HCT116 (cell line): ENCODE measurements around the gene CATSPERZ. TPM values are rescaled to one million over a fixed set of nuclear protein-coding genes. Genes with fewer than 3 reads are reported as not detected.
"Not testable (repeated sequence)": the region's sequence is repeated elsewhere in the genome, so short reads cannot be mapped to it uniquely, and the experiment has no call there.

Source experiments
- ATAC-seq: fragments of 200-7000 bp; cut with Tn5 transposase; 2 replicates; pipeline ENCODE4 v1.9.1; 2020; ENCODE audit warnings: mild to moderate bottlenecking, moderate library complexity
- BruUV-seq: library from RNA; stranded (reverse); fragments of 400-500 nt; replicated peaks from 2 replicates; lab custom pipeline; 2021; lab: Mats Ljungman, UMichigan
- CTCF ChIA-PET: fragments of 300-600 bp; sonication (Branson Sonifier 250); formaldehyde crosslinking; loops from one replicate; lab custom pipeline; 2021; ENCODE audit warnings: antibody characterized with exemption; lab: Charles Lee
- POLR2A ChIA-PET: fragments of 300-600, 350-600 bp; sonication (Branson Sonifier 250); formaldehyde crosslinking; loops from one replicate; lab custom pipeline; 2021; ENCODE audit warnings: antibody characterized with exemption; lab: Charles Lee
- RAD21 ChIA-PET, 2 experiments: fragments of 300-600 bp; sonication (Branson Sonifier 250); formaldehyde crosslinking; loops; one replicate each; lab custom pipeline; 2023; ENCODE audit warnings: low total read pairs in 2 of 2; ENCODE audit not compliant: uncharacterized antibody in 2 of 2, unreplicated experiment in 2 of 2, low non-redundant PET in 1 of 2; lab: Charles Lee
- DNase-seq: peaks from one replicate; pipeline ENCODE4 v3.0.0-alpha.2; 2010; ENCODE audit warnings: low read depth, low spot score
- H2AFZ ChIP-seq: fragments of 200-600 bp; shearing (Covaris generic), sonication (generic); 2 replicates; pipeline ENCODE4 v1.6.1; 2017; ENCODE audit warnings: low read depth, mixed run types, mixed read lengths, antibody characterized with exemption, low read length; ENCODE audit not compliant: poor library complexity, severe bottlenecking
- H3K27ac ChIP-seq: 2 replicates; pipeline ENCODE4 v1.5.1; 2012; ENCODE audit warnings: low read depth, low read length
- H3K27me3 ChIP-seq: fragments of 200-600 bp; sonication (generic); 2 replicates; pipeline ENCODE4 v1.6.1; 2016; ENCODE audit warnings: mixed run types, low read length, mixed read lengths; ENCODE audit not compliant: insufficient read depth
- H3K36me3 ChIP-seq, 2 experiments: fragments of 200-500 bp in 1 of 2; fragments of 200-600 bp in 1 of 2; sonication (Bioruptor generic) in 1 of 2; sonication (generic) in 1 of 2; 2 replicates each; pipeline versions ENCODE4 v1.5.1 to v1.6.1; 2014 to 2016; ENCODE audit warnings: low read length in 2 of 2, inconsistent platforms in 1 of 2, mixed read lengths in 1 of 2, mixed run types in 1 of 2; ENCODE audit not compliant: insufficient read depth in 2 of 2, control insufficient read depth in 1 of 2
- H3K4me1 ChIP-seq, 2 experiments: fragments of 200-600 bp in 1 of 2; sonication (generic) in 1 of 2; 2 replicates each; pipeline versions ENCODE4 v1.5.1 to v1.6.1; 2012 to 2017; ENCODE audit warnings: low read length in 2 of 2, inconsistent platforms in 1 of 2, mild to moderate bottlenecking in 1 of 2, mixed read lengths in 1 of 2, mixed run types in 1 of 2, moderate library complexity in 1 of 2; ENCODE audit not compliant: insufficient read depth in 2 of 2, control insufficient read depth in 1 of 2
- H3K4me2 ChIP-seq: fragments of 200-600 bp; sonication (generic); 2 replicates; pipeline ENCODE4 v1.6.1; 2017; ENCODE audit warnings: mixed run types, low read length, mixed read lengths
- H3K4me3 ChIP-seq, 2 experiments: fragments of 200-600 bp in 1 of 2; sonication (generic) in 1 of 2; replicated peaks in 1 of 2; 2 replicates each; pipeline ENCODE4 v1.5.1; 2011 to 2016; ENCODE audit warnings: low read length in 2 of 2, control low read depth in 1 of 2, low read depth in 1 of 2, mild to moderate bottlenecking in 1 of 2, mixed read lengths in 1 of 2, mixed run types in 1 of 2
- H3K79me2 ChIP-seq: fragments of 200-600 bp; sonication (generic); 2 replicates; pipeline ENCODE4 v1.6.1; 2017; ENCODE audit warnings: mild to moderate bottlenecking, mixed run types, low read length, moderate library complexity, mixed read lengths; ENCODE audit not compliant: insufficient read depth
- H3K9ac ChIP-seq: fragments of 200-600 bp; sonication (generic); 2 replicates; pipeline ENCODE4 v1.6.1; 2016; ENCODE audit warnings: low read length, mixed read lengths
- H3K9me2 ChIP-seq: fragments of 200-600 bp; sonication (generic), shearing (Covaris generic); 2 replicates; pipeline ENCODE4 v1.6.1; 2017; ENCODE audit warnings: mixed run types, mild to moderate bottlenecking, moderate library complexity; ENCODE audit not compliant: insufficient read depth
- H3K9me3 ChIP-seq, 2 experiments: fragments of 200-500 bp in 1 of 2; fragments of 200-600 bp in 1 of 2; sonication (Bioruptor generic) in 1 of 2; sonication (generic) in 1 of 2; 2 replicates each; pipeline ENCODE4 v1.6.1; 2014 to 2017; ENCODE audit warnings: low read length in 2 of 2, mixed read lengths in 2 of 2, inconsistent platforms in 1 of 2, low read depth in 1 of 2, mild to moderate bottlenecking in 1 of 2, mixed run types in 1 of 2, moderate library complexity in 1 of 2; ENCODE audit not compliant: control insufficient read depth in 1 of 2, insufficient read depth in 1 of 2
- H4K20me1 ChIP-seq: fragments of 200-600 bp; sonication (generic), shearing (Covaris generic); 2 replicates; pipeline ENCODE4 v1.6.1; 2017; ENCODE audit warnings: mixed run types, mild to moderate bottlenecking, moderate library complexity; ENCODE audit not compliant: insufficient read depth
- CEBPB ChIP-seq: IDR thresholded peaks from 2 replicates; pipeline ENCODE4 v1.6.1; 2012; ENCODE audit warnings: low read depth
- EGR1 ChIP-seq: IDR thresholded peaks from 2 replicates; pipeline ENCODE4 v1.6.1; 2012; ENCODE audit warnings: low read depth
- ELF1 ChIP-seq: IDR thresholded peaks from 2 replicates; pipeline ENCODE4 v1.6.1; 2012; ENCODE audit warnings: low read depth, borderline replicate concordance
- EZH2phosphoT487 ChIP-seq: fragments of 200-600 bp; IDR thresholded peaks from 2 replicates; pipeline ENCODE4 v1.6.1; 2018; ENCODE audit warnings: antibody characterized with exemption, borderline replicate concordance
- JUND ChIP-seq: IDR thresholded peaks from 2 replicates; pipeline ENCODE4 v1.6.1; 2012
- POLR2A ChIP-seq: IDR thresholded peaks from 2 replicates; pipeline ENCODE4 v1.7.0; 2011; ENCODE audit warnings: borderline replicate concordance; ENCODE audit not compliant: insufficient read depth, insufficient read length; ENCODE audit errors: extremely low read depth
- RAD21 ChIP-seq: IDR thresholded peaks from 2 replicates; pipeline ENCODE4 v1.6.1; 2012; ENCODE audit warnings: low read depth, mild to moderate bottlenecking
- TCF7L2 ChIP-seq: IDR thresholded peaks from 2 replicates; pipeline ENCODE4 v1.7.0; 2011; ENCODE audit warnings: borderline replicate concordance, inconsistent platforms; ENCODE audit not compliant: insufficient read depth, insufficient read length; ENCODE audit errors: extremely low read depth
- YY1 ChIP-seq: IDR thresholded peaks from 2 replicates; pipeline ENCODE4 v1.6.1; 2011; ENCODE audit warnings: low read length, low read depth, moderate library complexity, mild to moderate bottlenecking; ENCODE audit not compliant: insufficient replicate concordance; ENCODE audit errors: extremely low read depth
- ZBTB33 ChIP-seq: IDR thresholded peaks from 2 replicates; pipeline ENCODE4 v1.6.1; 2011; ENCODE audit warnings: mild to moderate bottlenecking, low read length, moderate library complexity; ENCODE audit not compliant: insufficient replicate concordance; ENCODE audit errors: extremely low read depth
- intact Hi-C: fragments of 100-400 bp; cut with micrococcal nuclease; formaldehyde crosslinking; loops from 2 replicates; pipeline ENCODE4 v1.10.0; 2022
- total RNA-seq: library from RNA; stranded (reverse); gene quantifications from one replicate; pipeline ENCODE4 v1.2.1, GENCODE V29; 2021; ENCODE audit not compliant: unreplicated experiment
- TF ChIP-seq, protein P1 (sequence below), 3 experiments: fragments of 200-600 bp in 1 of 3; sonication (generic) in 1 of 3; IDR thresholded peaks in 2 of 3; conservative IDR thresholded peaks in 1 of 3; 2 replicates each; pipeline ENCODE4 v1.5.1; 2012 to 2017; ENCODE audit warnings: low read depth in 2 of 3, low read length in 2 of 3, antibody characterized with exemption in 1 of 3, borderline replicate concordance in 1 of 3, control low read depth in 1 of 3, mild to moderate bottlenecking in 1 of 3, mixed read lengths in 1 of 3, mixed run types in 1 of 3, moderate library complexity in 1 of 3; ENCODE audit not compliant: insufficient read depth in 1 of 3

CATSPERZ gene
- total RNA-seq, 1 experiment from 2014 or later: 1.7 TPM

GRCh38 chr11:64306876-64307622 lies 6.9 kb downstream of the CATSPERZ start:
- H3K9me2 ChIP-seq: no peaks in the 10 kb centered on the region
- peaks cover 37% of the 10 kb centered on the region for H3K79me2 ChIP-seq
- peak overlapping the region; percentile 92 for H3K9ac ChIP-seq
- ATAC-seq: no peak
- H3K4me2 ChIP-seq: peak overlapping the region; percentile 98
- DNase-seq: no peak
- no peaks in the 10 kb centered on the region for H4K20me1 ChIP-seq
- TF ChIP-seq POLR2A: no peak
- TF ChIP-seq CEBPB: no peak
- no peak for TF ChIP-seq ELF1
- TF ChIP-seq ZBTB33: no peak
- no peak for TF ChIP-seq YY1
- no peak for TF ChIP-seq EZH2phosphoT487
- TF ChIP-seq, protein P1, sequence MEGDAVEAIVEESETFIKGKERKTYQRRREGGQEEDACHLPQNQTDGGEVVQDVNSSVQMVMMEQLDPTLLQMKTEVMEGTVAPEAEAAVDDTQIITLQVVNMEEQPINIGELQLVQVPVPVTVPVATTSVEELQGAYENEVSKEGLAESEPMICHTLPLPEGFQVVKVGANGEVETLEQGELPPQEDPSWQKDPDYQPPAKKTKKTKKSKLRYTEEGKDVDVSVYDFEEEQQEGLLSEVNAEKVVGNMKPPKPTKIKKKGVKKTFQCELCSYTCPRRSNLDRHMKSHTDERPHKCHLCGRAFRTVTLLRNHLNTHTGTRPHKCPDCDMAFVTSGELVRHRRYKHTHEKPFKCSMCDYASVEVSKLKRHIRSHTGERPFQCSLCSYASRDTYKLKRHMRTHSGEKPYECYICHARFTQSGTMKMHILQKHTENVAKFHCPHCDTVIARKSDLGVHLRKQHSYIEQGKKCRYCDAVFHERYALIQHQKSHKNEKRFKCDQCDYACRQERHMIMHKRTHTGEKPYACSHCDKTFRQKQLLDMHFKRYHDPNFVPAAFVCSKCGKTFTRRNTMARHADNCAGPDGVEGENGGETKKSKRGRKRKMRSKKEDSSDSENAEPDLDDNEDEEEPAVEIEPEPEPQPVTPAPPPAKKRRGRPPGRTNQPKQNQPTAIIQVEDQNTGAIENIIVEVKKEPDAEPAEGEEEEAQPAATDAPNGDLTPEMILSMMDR (IDR thresholded peaks at IDR 0.05 in 2 of 3, conservative IDR thresholded peaks at IDR 0.05 in 1 of 3; ENCODE audit: borderline replicate concordance in 1 of 3, insufficient read depth in 1 of 3, low read depth in 2 of 3, low read length in 2 of 3): no peak
- no peak for TF ChIP-seq RAD21
- TF ChIP-seq JUND: no peak
- no peak for TF ChIP-seq TCF7L2
- no peak for TF ChIP-seq EGR1
- peaks cover 0 to 8% of the 10 kb centered on the region in 2 experiments; a peak in 1 of 4 replicates for H3K36me3 ChIP-seq
- H3K4me1 ChIP-seq: peaks cover 12 to 37% of the 10 kb centered on the region in 2 experiments; a peak in 3 of 4 replicates
- ChIA-PET RAD21 (interaction anchor here in 1 of 2 experiments (0.9 kb wide), 1 partner anchor 48 kb away, joined by 4 read pairs; no protein-coding TSS in a partner anchor), CTCF (interaction anchor here (0.6 to 1.6 kb wide), 3 partner anchors 11 to 25 kb away, joined by 3 to 5 read pairs (median 3); partner anchors contain the start of genes PRDX5 and TRMT112), POLR2A (interaction anchor here (0.7 to 5.5 kb wide), 3 partner anchors 11 to 66 kb away, joined by 3 to 30 read pairs (median 4); partner anchors contain the start of genes PRDX5 and TRMT112)
- no peak overlapping the region for H2AFZ ChIP-seq
- peak overlapping the region; percentile 96 for H3K27ac ChIP-seq
- intact Hi-C loops: loop anchor here (5.0 kb wide), 1 partner anchor 35 kb away; the partner anchor contains the start of gene CCDC88B
- peak overlapping the region; percentile 67 to 81 for H3K4me3 ChIP-seq
- H3K27me3 ChIP-seq: no peaks in the 10 kb centered on the region
- H3K9me3 ChIP-seq: no peaks in the 10 kb centered on the region
- no TSS peak for BruUV-seq

GRCh38 chr11:64307795-64308194 lies 7.6 kb downstream of the CATSPERZ start:
- intact Hi-C loops: loop anchor here (5.0 kb wide), 1 partner anchor 35 kb away; the partner anchor contains the start of gene CCDC88B
- not testable (repeated sequence) for H3K9ac ChIP-seq, BruUV-seq, H3K36me3 ChIP-seq, H2AFZ ChIP-seq, ATAC-seq, DNase-seq, H3K27me3 ChIP-seq, H3K4me3 ChIP-seq, H4K20me1 ChIP-seq, H3K9me2 ChIP-seq, H3K9me3 ChIP-seq
- ChIA-PET POLR2A (interaction anchor here (0.7 to 5.5 kb wide), 4 partner anchors 10 to 65 kb away, joined by 3 to 30 read pairs (median 4); partner anchors contain the start of genes PRDX5 and TRMT112), CTCF (interaction anchor here (1.6 kb wide), 1 partner anchor 10 kb away, joined by 5 read pairs; the partner anchor contains the start of genes PRDX5 and TRMT112), RAD21 (interaction anchor here in 1 of 2 experiments (0.9 kb wide), 1 partner anchor 47 kb away, joined by 4 read pairs; no protein-coding TSS in a partner anchor)
- Histone ChIP-seq H3K79me2 (peaks cover 40% of the 10 kb centered on the region), H3K27ac (peak overlapping the region; percentile 96; the same call in 1 of the 2 replicates), H3K4me1 (peaks cover 12 to 37% of the 10 kb centered on the region in 2 experiments; a peak in 3 of 4 replicates), H3K4me2 (0 out of 2 replicates have a peak overlapping the region, but pooled peaks have one; percentile 98)
